ENCODE measurements around the gene GPALPP1. TPM values are rescaled to one million over a fixed set of nuclear protein-coding genes. Genes with fewer than 3 reads are reported as not detected.
A peak's percentile ranks its signal among the peaks of the same experiment; 100 is the strongest.
"Not testable (repeated sequence)": the region's sequence is repeated elsewhere in the genome, so short reads cannot be mapped to it uniquely, and the experiment has no call there.

GPALPP1 gene
- total RNA-seq: 28.4 and 29.5 TPM in 2 replicates

GRCh38 chr13:44989071-44989889 lies at the start of gene GPALPP1, which contains the start of gene NUFIP1:
TSS of gene GPALPP1 (plus strand) at chr13:44989538. CDS start at chr13:44989655, 117 bp downstream.
TSS of gene NUFIP1 (minus strand) at chr13:44989471. CDS start at chr13:44989436, 35 bp downstream.
- DNase-seq: peak; percentile 97

- not testable (repeated sequence) for DNase-seq
These were observed 45.9 kb upstream of the GPALPP1 start for GRCh38 chr13:44943411-44943810.

GRCh38 chr13:44951184-44951583 lies 38.2 kb upstream of the GPALPP1 start:
- no peak for DNase-seq

GRCh38 chr13:44952671-44953070 lies 36.7 kb upstream of the GPALPP1 start:
- no peak for DNase-seq

GRCh38 chr13:44954224-44954623 lies 35.1 kb upstream of the GPALPP1 start:
- no peak for DNase-seq

- no peak for DNase-seq
These were observed 33.9 kb upstream of the GPALPP1 start for GRCh38 chr13:44955406-44955805.

- DNase-seq: no peak
These were observed 27.3 kb upstream of the GPALPP1 start for GRCh38 chr13:44961997-44962396.

GRCh38 chr13:44967704-44968433 lies 21.5 kb upstream of the GPALPP1 start:
- DNase-seq: peak; percentile 59

- DNase-seq: no peak
These were observed 20.9 kb upstream of the GPALPP1 start for GRCh38 chr13:44968434-44968815.

- DNase-seq: peak; percentile 77
These were observed 19.5 kb upstream of the GPALPP1 start for GRCh38 chr13:44969551-44970484.

GRCh38 chr13:44971656-44972595 lies 17.4 kb upstream of the GPALPP1 start:
- DNase-seq: no peak

- DNase-seq: peak; percentile 64
These were observed 16.3 kb upstream of the GPALPP1 start for GRCh38 chr13:44972956-44973581.

GRCh38 chr13:44974056-44974793 lies 15.1 kb upstream of the GPALPP1 start:
- DNase-seq: peak; percentile 84

- no peak for DNase-seq
These were observed 13.1 kb upstream of the GPALPP1 start for GRCh38 chr13:44976196-44976595.

- DNase-seq: peak; percentile 41
These were observed 12.3 kb upstream of the GPALPP1 start for GRCh38 chr13:44976949-44977583.

GRCh38 chr13:44978328-44978727 lies 11.0 kb upstream of the GPALPP1 start:
- DNase-seq: no peak

GRCh38 chr13:44989941-44990340 lies 603 bp downstream of the GPALPP1 start:
- DNase-seq: no peak

- DNase-seq: no peak
These were observed 14.1 kb downstream of the GPALPP1 start for GRCh38 chr13:45003417-45003816.

- no peak for DNase-seq
These were observed 14.8 kb downstream of the GPALPP1 start for GRCh38 chr13:45004096-45004495.

- DNase-seq: no peak
These were observed 17.9 kb downstream of the GPALPP1 start for GRCh38 chr13:45007225-45007624.

Data from dermis blood vessel endothelial cell (primary cell).